Pons (tissue), 1 donor: ENCODE results near the gene DPP6.

ENCODE experiments used
- DNase-seq: peaks from one replicate; pipeline ENCODE4 v3.0.0-alpha.2; 2016; ENCODE audit warnings: low spot score

The DPP6 gene

GRCh38 chr7:154232700-154233099, 180.5 kb downstream of the DPP6 start:
- DNase-seq: no peak

GRCh38 chr7:154241988-154242387, 189.8 kb downstream of the DPP6 start:
- no peak for DNase-seq

GRCh38 chr7:154242709-154243108, 190.5 kb downstream of the DPP6 start:
- DNase-seq: no peak

GRCh38 chr7:154252046-154252445, 199.8 kb downstream of the DPP6 start:
- DNase-seq: no peak

GRCh38 chr7:154253810-154254209, 201.6 kb downstream of the DPP6 start:
- no peak for DNase-seq

- DNase-seq: no peak
These were observed 203.1 kb downstream of the DPP6 start for GRCh38 chr7:154255324-154255723.

GRCh38 chr7:154256150-154256549, 204.0 kb downstream of the DPP6 start:
- DNase-seq: no peak

- DNase-seq: no peak
These were observed 207.2 kb downstream of the DPP6 start for GRCh38 chr7:154259396-154259795.

- peak; percentile 31 for DNase-seq
These were observed 235.2 kb downstream of the DPP6 start for GRCh38 chr7:154287356-154287755.

- no peak for DNase-seq
These were observed 236.9 kb downstream of the DPP6 start for GRCh38 chr7:154289119-154289518.

- no peak for DNase-seq
These were observed 244.2 kb downstream of the DPP6 start for GRCh38 chr7:154296443-154296842.

GRCh38 chr7:154299736-154300135, 247.5 kb downstream of the DPP6 start:
- no peak for DNase-seq

GRCh38 chr7:154302380-154302779, 250.2 kb downstream of the DPP6 start:
- no peak for DNase-seq

GRCh38 chr7:154304231-154304630, 252.0 kb downstream of the DPP6 start:
- no peak for DNase-seq

- no peak for DNase-seq
These were observed 252.8 kb downstream of the DPP6 start for GRCh38 chr7:154304740-154305700.

- DNase-seq: no peak
These were observed 253.8 kb downstream of the DPP6 start for GRCh38 chr7:154306036-154306435.

- no peak for DNase-seq
These were observed 256.7 kb downstream of the DPP6 start for GRCh38 chr7:154308928-154309327.

GRCh38 chr7:154310114-154310513, 257.9 kb downstream of the DPP6 start:
- DNase-seq: no peak

- no peak for DNase-seq
These were observed 272.0 kb downstream of the DPP6 start for GRCh38 chr7:154324196-154324595.

GRCh38 chr7:154326421-154326820, 274.2 kb downstream of the DPP6 start:
- DNase-seq: no peak

GRCh38 chr7:154330318-154330717, 278.1 kb downstream of the DPP6 start:
- DNase-seq: no peak

- no peak for DNase-seq
These were observed 280.8 kb downstream of the DPP6 start for GRCh38 chr7:154332811-154333580.

GRCh38 chr7:154336295-154336694, 284.1 kb downstream of the DPP6 start:
- no peak for DNase-seq
